Superior temporal gyrus (tissue), 1 donor: ENCODE results near the gene HSD17B12.
"Not testable (repeated sequence)": the region's sequence is repeated elsewhere in the genome, so short reads cannot be mapped to it uniquely, and the experiment has no call there.

Source experiments
- DNase-seq: peaks from one replicate; pipeline ENCODE4 v3.0.0-alpha.2; 2016; ENCODE audit errors: extremely low spot score

HSD17B12 gene

GRCh38 chr11:43680521-43681400 is at the start of gene HSD17B12:
Gene HSD17B12 (plus strand): TSS chr11:43680738. CDS start chr11:43680828, 90 bp downstream.
- DNase-seq = peak; percentile 99

GRCh38 chr11:43631732-43632131 is 48.8 kb upstream of the HSD17B12 start:
- no peak for DNase-seq

GRCh38 chr11:43632181-43632580 is 48.4 kb upstream of the HSD17B12 start:
- DNase-seq = no peak

GRCh38 chr11:43638717-43639116 is 41.8 kb upstream of the HSD17B12 start:
- DNase-seq = no peak

- DNase-seq = no peak
Observed at GRCh38 chr11:43639224-43639623, 41.3 kb upstream of the HSD17B12 start.

- no peak for DNase-seq
Observed at GRCh38 chr11:43639920-43640319, 40.6 kb upstream of the HSD17B12 start.

GRCh38 chr11:43643898-43644620 is 36.5 kb upstream of the HSD17B12 start:
- DNase-seq = peak; percentile 95

- DNase-seq = no peak
Observed at GRCh38 chr11:43644621-43645299, 35.8 kb upstream of the HSD17B12 start.

- no peak for DNase-seq
Observed at GRCh38 chr11:43646767-43647166, 33.8 kb upstream of the HSD17B12 start.

GRCh38 chr11:43648888-43649287 is 31.6 kb upstream of the HSD17B12 start:
- DNase-seq = no peak

GRCh38 chr11:43649501-43649900 is 31.0 kb upstream of the HSD17B12 start:
- no peak for DNase-seq

- DNase-seq = no peak
Observed at GRCh38 chr11:43649921-43650320, 30.6 kb upstream of the HSD17B12 start.

GRCh38 chr11:43663018-43663417 is 17.5 kb upstream of the HSD17B12 start:
- DNase-seq = not testable (repeated sequence)

- no peak for DNase-seq
Observed at GRCh38 chr11:43664295-43664694, 16.2 kb upstream of the HSD17B12 start.

GRCh38 chr11:43671284-43671683 is 9.3 kb upstream of the HSD17B12 start:
- DNase-seq = not testable (repeated sequence)

GRCh38 chr11:43674560-43674959 is 6.0 kb upstream of the HSD17B12 start:
- no peak for DNase-seq

GRCh38 chr11:43676933-43677332 is 3.6 kb upstream of the HSD17B12 start:
- DNase-seq = no peak

GRCh38 chr11:43681401-43681942 is 934 bp downstream of the HSD17B12 start:
- no peak for DNase-seq

- DNase-seq = not testable (repeated sequence)
Observed at GRCh38 chr11:43682081-43682480, 1.5 kb downstream of the HSD17B12 start.

- no peak for DNase-seq
Observed at GRCh38 chr11:43685440-43685839, 4.9 kb downstream of the HSD17B12 start.

- no peak for DNase-seq
Observed at GRCh38 chr11:43686207-43686606, 5.7 kb downstream of the HSD17B12 start.
